Muscle of back (tissue), 11 donors: ENCODE data around the gene IRS2. TPM values are rescaled to one million over a fixed set of nuclear protein-coding genes. Genes with fewer than 3 reads are reported as not detected.
"Not testable (repeated sequence)": the region's sequence is repeated elsewhere in the genome, so short reads cannot be mapped to it uniquely, and the experiment has no call there.

Source experiments
- DNase-seq, 3 donors: peaks; one replicate each; pipeline versions ENCODE4 v3.0.0 to v3.0.0-alpha.2; 2013
- polyA plus RNA-seq, 10 donors: library from polyadenylated mRNA; unstranded; fragments of 120-200 nt; gene quantifications; one replicate each; pipeline ENCODE4 v1.2.1, GENCODE V29; 2013; ENCODE audit not compliant: insufficient read length in 10 of 10

Gene IRS2
- polyA plus RNA-seq, 10 donors: 1.7 to 4.5 (median 3.3) TPM

- not testable (repeated sequence) for DNase-seq
These were observed 53.8 kb downstream of the IRS2 start for GRCh38 chr13:109732470-109733170.

- no peak for DNase-seq
These were observed 55.5 kb downstream of the IRS2 start for GRCh38 chr13:109730812-109731335.

GRCh38 chr13:109728791-109729731, 57.3 kb downstream of the IRS2 start:
- DNase-seq: no peak

- DNase-seq: no peak
These were observed 58.3 kb downstream of the IRS2 start for GRCh38 chr13:109728061-109728460.

GRCh38 chr13:109727251-109727650, 59.1 kb downstream of the IRS2 start:
- DNase-seq: no peak

GRCh38 chr13:109725995-109726637, 60.3 kb downstream of the IRS2 start:
- DNase-seq: no peak

GRCh38 chr13:109725297-109725696, 61.1 kb downstream of the IRS2 start:
- DNase-seq: no peak

- DNase-seq: no peak
These were observed 61.8 kb downstream of the IRS2 start for GRCh38 chr13:109724603-109725002.

- DNase-seq: no peak
These were observed 63.3 kb downstream of the IRS2 start for GRCh38 chr13:109723046-109723445.

- no peak for DNase-seq
These were observed 64.3 kb downstream of the IRS2 start for GRCh38 chr13:109722068-109722467.

GRCh38 chr13:109720758-109721184, 65.6 kb downstream of the IRS2 start:
- no peak for DNase-seq

GRCh38 chr13:109719962-109720646, 66.3 kb downstream of the IRS2 start:
- DNase-seq: no peak

GRCh38 chr13:109718726-109719125, 67.7 kb downstream of the IRS2 start:
- no peak for DNase-seq

GRCh38 chr13:109717686-109718085, 68.7 kb downstream of the IRS2 start:
- no peak for DNase-seq

GRCh38 chr13:109715902-109716301, 70.5 kb downstream of the IRS2 start:
- no peak for DNase-seq

GRCh38 chr13:109713681-109714080, 72.7 kb downstream of the IRS2 start:
- no peak for DNase-seq

GRCh38 chr13:109712124-109712722, 74.2 kb downstream of the IRS2 start:
- no peak for DNase-seq

- DNase-seq: no peak
These were observed 78.4 kb downstream of the IRS2 start for GRCh38 chr13:109707742-109708617.

- DNase-seq: no peak
These were observed 79.2 kb downstream of the IRS2 start for GRCh38 chr13:109707044-109707741.
